GM19452 (cell line): Measurements from ENCODE around the gene ITGA5.
"Not testable (repeated sequence)": the region's sequence is repeated elsewhere in the genome, so short reads cannot be mapped to it uniquely, and the experiment has no call there.

Source experiments
- ATAC-seq: cut with Tn5 transposase; IDR thresholded peaks from one replicate; pipeline ENCODE4 v1.9.1; 2021; ENCODE audit not compliant: unreplicated experiment

Gene ITGA5

DNA sequence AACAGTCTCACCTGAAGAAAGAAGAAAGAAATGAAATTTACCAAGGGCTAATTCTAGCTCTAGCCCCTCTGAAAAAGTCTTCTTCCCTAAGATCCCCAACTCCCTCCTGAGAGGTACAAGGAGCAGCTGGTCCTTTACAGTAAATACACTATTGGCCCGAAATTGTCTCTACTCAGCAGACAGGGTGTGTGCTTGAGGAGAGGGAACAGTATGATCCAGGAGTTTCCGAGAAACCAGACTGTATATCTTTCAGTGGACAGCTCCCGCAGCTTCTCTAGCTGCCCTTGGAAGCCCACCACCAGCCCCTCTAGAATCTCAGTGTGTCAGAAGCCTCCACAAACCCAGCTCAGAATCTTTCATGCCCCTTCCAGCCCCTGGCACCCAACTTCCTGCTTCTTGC is 62.8 kb downstream of the ITGA5 start:
- no peak for ATAC-seq

DNA sequence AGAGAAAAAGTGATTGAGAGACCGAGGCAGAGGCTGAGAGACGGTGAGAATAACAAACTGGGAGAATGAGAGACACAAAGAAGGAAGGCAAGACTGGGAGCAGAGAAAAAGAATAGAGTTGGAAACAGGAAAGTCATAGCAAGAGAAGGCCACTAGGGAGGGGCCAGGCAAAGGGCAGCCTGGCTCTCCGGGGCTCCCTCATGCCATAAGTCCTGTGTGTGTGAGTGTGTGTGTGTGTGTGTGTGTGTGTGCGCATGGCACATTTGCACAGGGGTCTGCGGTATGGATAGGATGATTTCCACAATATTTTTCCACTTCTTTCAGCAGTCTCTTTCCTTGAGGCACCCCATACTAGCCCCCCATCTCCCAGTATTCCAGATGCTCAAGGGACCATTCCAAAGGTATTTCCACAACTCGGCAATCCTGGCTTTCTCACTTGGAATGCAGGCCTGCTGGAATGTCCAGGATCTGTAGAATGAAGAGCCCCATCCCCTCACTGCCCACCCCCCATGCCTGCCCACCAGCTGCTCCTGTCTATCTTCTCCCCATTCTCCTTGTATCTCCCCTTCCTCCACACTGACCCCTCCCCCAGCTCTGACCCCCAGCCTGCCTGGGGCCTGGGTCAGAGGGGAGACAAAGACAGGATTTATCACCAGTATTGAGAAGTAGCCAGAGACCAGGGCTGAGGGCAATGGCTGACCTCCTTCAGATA is 63.8 kb downstream of the ITGA5 start:
- no peak for ATAC-seq

DNA sequence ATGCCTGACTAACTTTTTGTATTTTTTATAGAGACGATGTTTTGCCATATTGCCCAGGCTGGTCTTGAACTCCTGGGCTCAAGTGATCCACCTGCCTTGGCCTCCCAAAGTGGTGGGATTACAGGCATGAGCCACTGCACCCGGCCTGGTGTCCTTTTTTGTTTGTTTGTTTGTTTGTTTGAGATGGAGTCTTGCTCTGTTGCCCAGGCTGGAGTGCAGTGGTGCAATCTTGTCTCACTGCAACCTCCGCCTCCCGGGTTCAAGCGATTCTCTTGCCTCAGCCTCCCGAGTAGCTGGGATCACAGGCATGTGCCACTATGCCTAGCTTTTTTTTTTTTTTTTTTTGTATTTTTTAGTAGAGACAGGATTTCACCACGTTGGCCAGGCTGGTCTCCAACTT is 64.8 kb downstream of the ITGA5 start:
- not testable (repeated sequence) for ATAC-seq

DNA sequence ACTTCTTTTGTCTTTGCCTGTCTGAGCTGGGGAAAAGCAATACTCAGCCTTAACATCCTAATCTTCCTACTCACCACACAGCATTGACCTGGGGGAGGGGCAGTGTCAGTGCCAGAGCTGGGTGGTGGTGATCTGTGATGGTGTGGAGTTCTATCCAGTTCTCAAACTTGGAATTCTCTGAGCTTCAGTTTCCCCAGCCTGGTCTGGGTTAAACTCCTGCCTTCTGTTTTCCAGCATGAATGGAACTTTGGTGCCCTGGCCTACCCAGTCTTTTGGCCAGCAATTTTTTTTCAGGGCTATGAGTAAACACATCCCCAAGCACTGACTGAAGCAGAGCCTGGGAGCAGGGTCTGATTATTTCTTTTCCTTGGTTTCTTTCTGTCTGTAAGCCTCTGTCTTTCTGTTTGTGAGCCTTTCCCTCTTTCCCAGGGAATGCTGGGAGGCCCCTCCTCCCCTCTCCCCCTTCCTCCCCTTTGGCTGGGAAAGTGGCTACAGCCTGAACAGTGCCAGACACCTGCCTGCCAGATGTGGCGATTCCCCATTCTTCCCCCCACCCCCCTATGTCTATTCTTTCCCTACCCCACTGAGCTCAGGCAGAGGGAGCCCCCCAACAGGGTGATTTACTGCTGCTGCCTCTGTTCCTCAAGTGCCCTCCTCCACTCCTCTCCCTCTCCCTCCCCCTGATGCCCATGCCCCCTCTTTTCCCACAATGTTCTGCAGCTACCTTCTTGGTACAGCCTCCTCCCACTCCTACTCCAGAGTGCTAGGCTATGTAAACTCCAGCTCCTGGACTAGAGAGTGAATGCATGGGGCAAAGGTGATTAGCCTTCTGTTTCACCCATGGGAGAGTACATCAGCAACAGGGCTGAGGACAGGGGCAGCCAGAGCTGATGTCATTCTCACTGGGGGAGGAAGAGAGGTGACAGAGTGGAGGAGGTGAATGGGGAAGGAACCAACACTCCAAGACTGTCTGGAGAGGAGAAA is 65.9 kb downstream of the ITGA5 start:
- ATAC-seq, result no peak

DNA sequence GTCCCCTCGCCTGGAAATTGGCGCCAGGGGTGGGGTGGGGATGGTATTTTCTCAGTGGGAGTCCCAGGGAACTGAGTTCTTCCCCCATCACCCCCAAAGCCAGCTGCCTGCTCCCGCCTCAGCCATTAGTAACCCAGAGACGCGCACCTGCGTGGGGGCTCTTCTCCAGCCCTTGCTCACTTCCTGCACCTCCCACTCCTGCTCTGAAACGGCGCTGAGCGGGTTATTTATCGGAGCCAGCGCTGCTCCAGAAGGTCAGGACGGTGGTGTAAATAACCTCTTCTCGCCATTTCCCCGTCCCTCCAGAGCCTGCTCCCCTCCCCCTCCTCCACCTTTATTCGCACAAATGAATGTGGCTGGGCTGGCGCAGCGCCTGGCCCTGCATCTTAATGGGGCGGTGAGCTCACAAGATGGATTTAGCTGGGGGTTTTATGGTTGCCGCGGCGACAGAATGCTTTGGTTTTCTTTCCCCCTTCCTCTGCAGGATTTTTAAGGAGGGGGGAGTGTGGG is 67.0 kb downstream of the ITGA5 start:
- no peak for ATAC-seq

DNA sequence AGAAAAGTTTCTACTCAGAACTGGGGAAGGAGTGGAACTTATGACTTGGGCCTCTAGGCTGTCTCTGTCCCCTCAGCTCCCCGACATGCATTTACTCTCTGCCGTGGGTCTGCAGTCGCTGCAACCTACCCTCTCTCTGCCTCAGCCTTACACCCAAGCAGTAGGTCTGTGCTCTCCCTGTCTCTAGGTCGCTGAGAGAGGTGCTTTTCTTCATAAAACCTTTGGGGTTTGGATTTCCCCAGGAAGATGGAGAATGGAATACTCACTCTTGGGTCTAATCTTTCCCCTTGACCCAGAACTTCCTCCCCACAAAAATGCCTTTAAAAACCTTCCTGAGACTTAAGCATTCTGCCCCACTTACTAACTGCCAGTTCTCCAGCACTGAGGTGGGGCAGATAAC is 67.7 kb downstream of the ITGA5 start:
- ATAC-seq, result no peak

DNA sequence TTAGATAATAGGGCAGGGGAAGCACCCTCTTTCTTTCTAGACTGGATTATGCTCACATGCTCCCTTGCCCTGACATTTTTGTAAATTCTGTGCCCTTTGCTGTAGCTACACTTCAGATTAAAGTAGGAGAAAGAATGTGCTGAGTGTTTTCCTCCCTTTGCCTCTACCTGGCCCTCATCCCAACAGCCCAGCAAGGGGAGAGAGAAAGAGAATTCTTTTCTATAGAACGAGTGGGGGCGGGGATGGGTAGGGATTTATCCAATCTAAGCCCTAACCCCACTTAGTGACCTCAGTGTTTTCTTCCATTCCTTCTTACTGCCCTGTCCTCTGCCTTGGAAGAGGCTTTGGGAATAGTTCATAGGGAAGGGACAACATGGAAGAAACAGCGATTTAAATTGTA is 68.3 kb downstream of the ITGA5 start:
- ATAC-seq, result no peak

DNA sequence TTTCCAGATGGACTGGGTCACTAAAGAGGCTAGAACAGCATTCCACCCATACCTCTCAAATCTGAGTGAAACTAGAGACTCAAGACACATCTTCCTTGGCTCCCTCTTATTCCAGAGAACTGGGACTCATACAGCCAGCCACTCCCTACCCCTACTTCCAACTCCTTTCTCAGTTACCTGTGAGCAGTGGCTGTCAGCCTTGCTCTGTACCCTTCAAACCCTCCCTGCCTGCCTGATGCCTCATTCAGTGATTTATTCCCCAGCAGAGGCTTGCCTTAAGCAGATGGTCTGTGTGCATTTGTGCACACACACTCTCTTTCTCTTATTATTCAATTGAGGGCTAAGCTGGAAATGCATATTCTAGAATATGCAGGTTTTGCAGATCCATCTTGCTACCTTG is 69.4 kb downstream of the ITGA5 start:
- ATAC-seq, result no peak

DNA sequence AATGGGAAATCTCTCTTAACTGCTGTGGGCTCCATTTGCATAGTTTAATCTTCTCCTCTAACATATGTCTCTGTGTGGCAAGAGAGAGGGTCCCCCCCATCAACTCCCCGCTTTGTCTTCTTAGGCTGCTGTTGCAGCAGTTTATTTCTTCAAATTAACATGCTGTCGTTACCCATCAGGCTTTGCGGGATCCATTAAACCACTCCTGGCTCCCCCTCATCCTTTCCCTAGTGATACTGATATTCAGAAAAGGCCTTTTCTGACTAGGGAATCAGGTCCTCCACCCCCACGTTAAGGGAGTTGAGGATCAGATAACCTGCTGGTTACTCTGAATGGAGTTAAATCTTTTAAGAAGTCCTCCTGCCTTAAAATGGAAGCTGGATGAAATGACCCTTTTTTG is 70.0 kb downstream of the ITGA5 start:
- no peak for ATAC-seq
